ENCODE measurements around the gene ABCG1. TPM values are rescaled to one million over a fixed set of nuclear protein-coding genes. Genes with fewer than 3 reads are reported as not detected.

The ABCG1 gene
- total and polyA plus RNA-seq, 2 experiments from 2014 or later = 1.3 to 4.4 TPM

GRCh38 chr21:42247716-42248115, 28.8 kb downstream of the ABCG1 start:
- Histone ChIP-seq H3K36me3 (ENCODE audit: insufficient read depth) (no peaks in the 10 kb centered on the region), H3K27me3 (ENCODE audit: insufficient read depth) (no peaks in the 10 kb centered on the region), H3K27ac (ENCODE audit: low read depth) (no peak overlapping the region), H4K20me1 (replicated peaks; ENCODE audit: insufficient read depth) (no peaks in the 10 kb centered on the region), H3K4me2 (no peak overlapping the region), H2AFZ (no peak overlapping the region), H3K79me2 (replicated peaks; ENCODE audit: insufficient read depth) (no peaks in the 10 kb centered on the region), H3K4me3 (no peak overlapping the region), H3K9me2 (ENCODE audit: insufficient read depth) (0 out of 2 replicates have a peak, but pooled peaks cover 5% of the 10 kb centered on the region), H3F3A (replicated peaks; ENCODE audit: low read depth) (no peaks in the 10 kb centered on the region), H3K4me1 (ENCODE audit: insufficient read depth) (no peaks in the 10 kb centered on the region)
- Mint-ChIP-seq H3K27ac (no peak overlapping the region), H3K9me3 (no peaks in the 10 kb centered on the region), H3K36me3 (ENCODE audit: low read depth) (no peaks in the 10 kb centered on the region), H3K4me1 (peaks cover 8% of the 10 kb centered on the region), H3K4me3 (no peak overlapping the region), H3K27me3 (ENCODE audit: insufficient read depth, low read depth, poor library complexity) (peaks cover 11% of the 10 kb centered on the region)
- no peak for DNase-seq (ENCODE audit: low spot score)
- no peak for ATAC-seq
- no peak for TF ChIP-seq EZH2phosphoT487 (IDR thresholded peaks at IDR 0.05; ENCODE audit: unreplicated experiment)
- TF ChIP-seq ZNF331 (CRISPR knock-in tag; IDR thresholded peaks at IDR 0.05; ENCODE audit: low read depth) = no peak

GRCh38 chr21:42248241-42248640, 29.3 kb downstream of the ABCG1 start:
- no peak overlapping the region for H3K27ac ChIP-seq (ENCODE audit: low read depth)
- no peaks in the 10 kb centered on the region for H3K36me3 Mint-ChIP-seq (ENCODE audit: low read depth)

More at GRCh38 chr21:42248241-42248640, 29.3 kb downstream of the ABCG1 start:
- Mint-ChIP-seq H3K27me3 (ENCODE audit: insufficient read depth, low read depth, poor library complexity) (peaks cover 9% of the 10 kb centered on the region), H3K9me3 (no peaks in the 10 kb centered on the region), H3K4me1 (peaks cover 8% of the 10 kb centered on the region), H3K27ac (no peak overlapping the region), H3K4me3 (no peak overlapping the region)
- DNase-seq (ENCODE audit: low spot score) (no peak), ATAC-seq (no peak)
- Histone ChIP-seq H4K20me1 (replicated peaks; ENCODE audit: insufficient read depth) (no peaks in the 10 kb centered on the region), H3K36me3 (ENCODE audit: insufficient read depth) (no peaks in the 10 kb centered on the region), H3F3A (replicated peaks; ENCODE audit: low read depth) (no peaks in the 10 kb centered on the region), H3K9me2 (ENCODE audit: insufficient read depth) (0 out of 2 replicates have a peak, but pooled peaks cover 5% of the 10 kb centered on the region), H3K4me3 (no peak overlapping the region), H3K79me2 (replicated peaks; ENCODE audit: insufficient read depth) (no peaks in the 10 kb centered on the region), H2AFZ (no peak overlapping the region), H3K27me3 (ENCODE audit: insufficient read depth) (no peaks in the 10 kb centered on the region), H3K4me1 (ENCODE audit: insufficient read depth) (no peaks in the 10 kb centered on the region), H3K4me2 (no peak overlapping the region)
- TF ChIP-seq REST (IDR thresholded peaks at IDR 0.05; ENCODE audit: unreplicated experiment) (no peak), EZH2phosphoT487 (IDR thresholded peaks at IDR 0.05; ENCODE audit: unreplicated experiment) (no peak)

Data from GM23338 (cell line).